PC-3 (cell line): ENCODE results near the gene SP100. TPM values are rescaled to one million over a fixed set of nuclear protein-coding genes. Genes with fewer than 3 reads are reported as not detected.

Experiments
- ATAC-seq: fragments of 200-7000 bp; cut with Tn5 transposase; 2 replicates; pipeline ENCODE4 v1.9.1; 2020; ENCODE audit warnings: mild to moderate bottlenecking, moderate library complexity
- BruUV-seq: library from RNA; stranded (reverse); fragments of 400-500 nt; replicated peaks from 2 replicates; lab custom pipeline; 2021; lab: Mats Ljungman, UMichigan
- CTCF ChIA-PET: fragments of 300-600 bp; sonication (Branson Sonifier 250); formaldehyde crosslinking; loops from one replicate; lab custom pipeline; 2022; ENCODE audit warnings: antibody characterized with exemption; lab: Charles Lee
- POLR2A ChIA-PET: fragments of 300-600 bp; sonication (Branson Sonifier 250); formaldehyde crosslinking; loops from one replicate; lab custom pipeline; 2022; ENCODE audit warnings: antibody characterized with exemption; ENCODE audit not compliant: unreplicated experiment; lab: Charles Lee
- DNase-seq: peaks from one replicate; pipeline ENCODE4 v3.0.0-alpha.2; 2015
- H2AFZ ChIP-seq: fragments of 300-600 bp; sonication (generic); 2 replicates; pipeline ENCODE4 v1.6.0; 2016; ENCODE audit warnings: antibody characterized with exemption, low read length
- H3F3A ChIP-seq: fragments of 300-600 bp; sonication (generic); one replicate; pipeline ENCODE4 v1.6.0; 2017; ENCODE audit warnings: antibody characterized with exemption, low read length, control low read depth, mild to moderate bottlenecking; ENCODE audit not compliant: unreplicated experiment
- H3K27ac ChIP-seq: fragments of 300-600 bp; sonication (generic); 2 replicates; pipeline ENCODE4 v1.5.1; 2016; ENCODE audit warnings: mild to moderate bottlenecking, low read length
- H3K27me3 ChIP-seq: fragments of 300-600 bp; sonication (generic); 2 replicates; pipeline ENCODE4 v1.6.1; 2016; ENCODE audit warnings: low read length, mixed read lengths
- H3K36me3 ChIP-seq: fragments of 300-600 bp; sonication (generic); 2 replicates; pipeline ENCODE4 v1.6.1; 2016; ENCODE audit warnings: low read depth, mixed run types, low read length, mixed read lengths
- H3K4me1 ChIP-seq: fragments of 300-600 bp; sonication (generic); 2 replicates; pipeline ENCODE4 v1.5.1; 2016; ENCODE audit warnings: low read length; ENCODE audit not compliant: insufficient read depth
- H3K4me2 ChIP-seq: fragments of 300-600 bp; sonication (generic); 2 replicates; pipeline ENCODE4 v1.6.0; 2016; ENCODE audit warnings: low read length
- H3K4me3 ChIP-seq: fragments of 300-600 bp; sonication (generic); 2 replicates; pipeline ENCODE4 v1.5.1; 2016; ENCODE audit warnings: mild to moderate bottlenecking, low read length, mixed read lengths
- H3K79me2 ChIP-seq: fragments of 300-600 bp; sonication (generic); 2 replicates; pipeline ENCODE4 v1.6.1; 2017; ENCODE audit warnings: low read length, mixed read lengths
- H3K9ac ChIP-seq: fragments of 300-600 bp; sonication (generic); 2 replicates; pipeline ENCODE4 v1.6.0; 2016; ENCODE audit warnings: mild to moderate bottlenecking, low read length
- H3K9me2 ChIP-seq: fragments of 300-600 bp; sonication (generic); replicated peaks from 2 replicates; pipeline ENCODE4 v1.6.1; 2016; ENCODE audit warnings: mixed run types, low read length, mixed read lengths
- H3K9me3 ChIP-seq: fragments of 300-600 bp; sonication (generic); 2 replicates; pipeline ENCODE4 v1.6.1; 2016; ENCODE audit warnings: low read length, mixed read lengths
- H4K20me1 ChIP-seq: fragments of 300-600 bp; sonication (generic); 2 replicates; pipeline ENCODE4 v1.6.1; 2016; ENCODE audit warnings: low read length, mixed read lengths
- EZH2 ChIP-seq: fragments of 300-600 bp; sonication (generic); IDR thresholded peaks from one replicate; pipeline ENCODE4 v1.6.1; 2017; ENCODE audit warnings: antibody characterized with exemption, mild to moderate bottlenecking, low read length; ENCODE audit not compliant: unreplicated experiment
- EZH2phosphoT487 ChIP-seq: fragments of 300-600 bp; sonication (generic); IDR thresholded peaks from 2 replicates; pipeline ENCODE4 v1.6.1; 2018; ENCODE audit warnings: mild to moderate bottlenecking, antibody characterized with exemption, low read length, borderline replicate concordance
- intact Hi-C: fragments of 100-400 bp; cut with micrococcal nuclease; formaldehyde crosslinking; loops from 2 replicates; pipeline ENCODE4 v1.9.0; 2023
- total RNA-seq: library from RNA; depleted of rRNA; stranded (reverse); fragments of >200 nt; gene quantifications from 2 replicates; pipeline ENCODE4 v1.2.3, GENCODE V29; 2014
- TF ChIP-seq, protein P1 (sequence below): fragments of 300-600 bp; sonication (generic); conservative IDR thresholded peaks from 2 replicates; pipeline ENCODE4 v1.5.1; 2017; ENCODE audit warnings: antibody characterized with exemption, low read depth, mild to moderate bottlenecking, low read length

SP100 gene
- total RNA-seq, 1 experiment from 2014 or later: 49.8 TPM

DNA sequence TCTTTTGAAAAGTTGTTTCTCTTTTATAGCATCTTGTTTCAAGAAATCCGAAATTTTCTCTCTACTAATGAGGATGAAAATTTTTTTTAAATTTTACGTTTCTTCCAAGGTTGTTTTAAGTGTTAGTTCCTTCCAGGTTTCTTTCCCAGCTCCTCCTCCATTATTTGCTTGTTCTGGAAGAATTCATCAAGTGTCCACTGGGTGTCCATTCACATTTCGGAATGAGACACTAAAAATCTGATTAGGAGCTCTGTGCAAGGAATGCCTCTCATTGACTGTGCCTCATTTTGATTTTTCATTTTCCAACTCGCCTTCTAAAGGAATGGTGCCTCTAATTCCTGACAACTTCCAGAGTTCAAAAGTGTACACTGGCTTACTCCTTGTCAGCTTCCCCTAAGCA, 6.1 kb downstream of the SP100 start:
- Histone ChIP-seq H3K9me2 (no peaks in the 10 kb centered on the region), H3F3A (no peaks in the 10 kb centered on the region), H3K36me3 (no peaks in the 10 kb centered on the region; the same call in 1 of the 2 replicates), H3K4me3 (no peak overlapping the region), H3K79me2 (peaks cover 74% of the 10 kb centered on the region), H2AFZ (no peak overlapping the region), H3K9me3 (no peaks in the 10 kb centered on the region), H4K20me1 (0 out of 2 replicates have a peak, but pooled peaks cover 4% of the 10 kb centered on the region), H3K4me2 (no peak overlapping the region), H3K9ac (no peak overlapping the region), H3K4me1 (peaks cover 16% of the 10 kb centered on the region), H3K27me3 (no peaks in the 10 kb centered on the region), H3K27ac (no peak overlapping the region)
- POLR2A ChIA-PET: no interaction called here
- ATAC-seq: no peak
- BruUV-seq: no TSS peak
- DNase-seq: no peak
- intact Hi-C loops: no loop called here
- CTCF ChIA-PET: interaction anchor here (0.6 kb wide), 3 partner anchors 8 to 375 kb away, joined by 3 to 5 read pairs (median 4); no protein-coding TSS in a partner anchor
- TF ChIP-seq EZH2phosphoT487: no peak
- TF ChIP-seq, protein P1, sequence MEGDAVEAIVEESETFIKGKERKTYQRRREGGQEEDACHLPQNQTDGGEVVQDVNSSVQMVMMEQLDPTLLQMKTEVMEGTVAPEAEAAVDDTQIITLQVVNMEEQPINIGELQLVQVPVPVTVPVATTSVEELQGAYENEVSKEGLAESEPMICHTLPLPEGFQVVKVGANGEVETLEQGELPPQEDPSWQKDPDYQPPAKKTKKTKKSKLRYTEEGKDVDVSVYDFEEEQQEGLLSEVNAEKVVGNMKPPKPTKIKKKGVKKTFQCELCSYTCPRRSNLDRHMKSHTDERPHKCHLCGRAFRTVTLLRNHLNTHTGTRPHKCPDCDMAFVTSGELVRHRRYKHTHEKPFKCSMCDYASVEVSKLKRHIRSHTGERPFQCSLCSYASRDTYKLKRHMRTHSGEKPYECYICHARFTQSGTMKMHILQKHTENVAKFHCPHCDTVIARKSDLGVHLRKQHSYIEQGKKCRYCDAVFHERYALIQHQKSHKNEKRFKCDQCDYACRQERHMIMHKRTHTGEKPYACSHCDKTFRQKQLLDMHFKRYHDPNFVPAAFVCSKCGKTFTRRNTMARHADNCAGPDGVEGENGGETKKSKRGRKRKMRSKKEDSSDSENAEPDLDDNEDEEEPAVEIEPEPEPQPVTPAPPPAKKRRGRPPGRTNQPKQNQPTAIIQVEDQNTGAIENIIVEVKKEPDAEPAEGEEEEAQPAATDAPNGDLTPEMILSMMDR: peak; percentile 35; the same call in 1 of the 2 replicates

DNA sequence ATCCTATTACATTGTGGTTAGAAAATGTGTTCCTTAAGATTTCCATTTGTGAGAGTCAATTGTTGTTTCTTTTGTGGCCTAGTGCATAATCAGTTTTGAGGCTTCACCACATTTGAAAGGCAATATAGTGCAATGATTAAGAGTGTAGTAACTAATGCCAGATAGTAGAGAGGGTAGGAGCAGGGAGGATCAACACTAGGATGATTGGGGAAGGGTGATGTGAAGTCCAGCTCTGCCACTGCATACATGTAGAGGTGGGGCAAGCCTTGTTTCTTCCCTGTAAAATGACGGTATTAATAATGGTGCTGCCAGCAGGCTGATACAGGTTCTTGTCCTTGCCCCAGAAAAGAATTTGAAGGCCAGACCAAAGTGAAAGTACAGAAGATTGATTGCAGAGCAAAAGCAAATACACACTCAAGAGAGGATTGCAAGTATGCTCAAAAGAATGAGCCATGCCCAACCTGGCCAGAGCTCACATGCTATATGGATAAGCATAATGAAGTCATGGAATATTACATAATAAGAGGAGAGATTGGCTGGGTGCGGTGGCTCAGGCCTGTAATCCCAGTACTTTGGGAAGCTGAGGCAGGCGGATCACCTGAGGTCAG, 8.0 kb downstream of the SP100 start:
- no peaks in the 10 kb centered on the region for H3K4me1 ChIP-seq
- intact Hi-C loops: no loop called here
- H3K9me2 ChIP-seq: no peaks in the 10 kb centered on the region
- CTCF ChIA-PET: no interaction called here
- peaks cover 5% of the 10 kb centered on the region for H3K36me3 ChIP-seq
- BruUV-seq: no TSS peak
- H3K79me2 ChIP-seq: peaks cover 56% of the 10 kb centered on the region
- peak; percentile 45 for ATAC-seq
- H3K27ac ChIP-seq: no peak overlapping the region
- no peak overlapping the region for H2AFZ ChIP-seq
- POLR2A ChIA-PET: no interaction called here
- 0 out of 2 replicates have a peak, but pooled peaks cover 4% of the 10 kb centered on the region for H4K20me1 ChIP-seq
- no peak for TF ChIP-seq EZH2
- no peak for TF ChIP-seq EZH2phosphoT487
- TF ChIP-seq, protein P1: no peak
- peak overlapping the region; percentile 5; the same call in 1 of the 2 replicates for H3K4me2 ChIP-seq
- no peaks in the 10 kb centered on the region for H3K9me3 ChIP-seq
- H3F3A ChIP-seq: no peaks in the 10 kb centered on the region
- DNase-seq: no peak
- H3K27me3 ChIP-seq: no peaks in the 10 kb centered on the region
- H3K9ac ChIP-seq: no peak overlapping the region
- no peak overlapping the region for H3K4me3 ChIP-seq

DNA sequence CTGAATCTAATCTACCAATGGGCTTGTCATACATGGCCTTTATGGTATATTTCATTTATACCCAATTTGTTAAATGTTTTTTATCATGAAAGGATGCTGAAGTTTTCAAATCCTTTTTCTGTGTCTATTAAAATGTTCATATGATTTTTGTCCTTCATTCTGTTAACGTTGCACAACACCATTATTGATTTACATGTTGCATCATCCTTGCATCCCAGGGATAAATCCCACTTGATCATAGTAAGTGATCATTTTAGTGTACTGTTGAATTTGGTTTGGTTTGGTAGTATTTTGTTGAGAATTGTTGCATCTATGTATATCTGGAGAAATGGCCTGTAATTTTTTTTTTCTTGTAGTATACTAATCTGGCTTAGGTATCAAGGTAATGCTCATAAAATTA, 9.4 kb downstream of the SP100 start:
- Histone ChIP-seq H4K20me1 (0 out of 2 replicates have a peak, but pooled peaks cover 4% of the 10 kb centered on the region), H3K4me3 (no peak overlapping the region), H3K9me2 (no peaks in the 10 kb centered on the region), H3K9ac (no peak overlapping the region), H3K36me3 (peaks cover 15% of the 10 kb centered on the region), H3K4me1 (no peaks in the 10 kb centered on the region), H3K9me3 (0 out of 2 replicates have a peak, but pooled peaks cover 2% of the 10 kb centered on the region), H3K4me2 (no peak overlapping the region), H3K79me2 (peaks cover 44% of the 10 kb centered on the region), H3K27ac (no peak overlapping the region), H2AFZ (no peak overlapping the region), H3K27me3 (no peaks in the 10 kb centered on the region), H3F3A (no peaks in the 10 kb centered on the region)
- no peak for ATAC-seq
- CTCF ChIA-PET: no interaction called here
- no TSS peak for BruUV-seq
- DNase-seq: no peak
- POLR2A ChIA-PET: no interaction called here
- intact Hi-C loops: no loop called here
- TF ChIP-seq EZH2phosphoT487 (no peak), EZH2 (no peak)
- TF ChIP-seq, protein P1: no peak
